ENCODE measurements around the gene SYNE2.

The SYNE2 gene

GRCh38 chr14:64213853-64214570, 361.2 kb downstream of the SYNE2 start:
- DNase-seq: no peak

- no peak for DNase-seq
Measured at GRCh38 chr14:64215274-64215673, 362.5 kb downstream of the SYNE2 start.

GRCh38 chr14:64215978-64216377, 363.2 kb downstream of the SYNE2 start:
- DNase-seq: no peak

- DNase-seq: no peak
Measured at GRCh38 chr14:64217308-64217707, 364.5 kb downstream of the SYNE2 start.

GRCh38 chr14:64217834-64218233, 365.0 kb downstream of the SYNE2 start:
- no peak for DNase-seq

GRCh38 chr14:64218344-64219240, 365.8 kb downstream of the SYNE2 start:
- no peak for DNase-seq

- no peak for DNase-seq
Measured at GRCh38 chr14:64220056-64220455, 367.3 kb downstream of the SYNE2 start.

- DNase-seq: peak in 20 of 56 donors; percentile 7 to 53 (median 28)
Measured at GRCh38 chr14:64220466-64220865, 367.7 kb downstream of the SYNE2 start.

GRCh38 chr14:64221391-64222003, 368.7 kb downstream of the SYNE2 start:
- no peak for DNase-seq

- peak in 1 of 56 donors; percentile 9 for DNase-seq
Measured at GRCh38 chr14:64225151-64225757, 372.4 kb downstream of the SYNE2 start.

GRCh38 chr14:64227856-64228255, 375.1 kb downstream of the SYNE2 start:
- DNase-seq: no peak

- DNase-seq: no peak
Measured at GRCh38 chr14:64229489-64229888, 376.7 kb downstream of the SYNE2 start.

- no peak for DNase-seq
Measured at GRCh38 chr14:64232095-64232838, 379.5 kb downstream of the SYNE2 start.

- DNase-seq: no peak
Measured at GRCh38 chr14:64232944-64233343, 380.1 kb downstream of the SYNE2 start.

- no peak for DNase-seq
Measured at GRCh38 chr14:64233531-64234190, 380.9 kb downstream of the SYNE2 start.

- DNase-seq: no peak
Measured at GRCh38 chr14:64234877-64235651, 382.3 kb downstream of the SYNE2 start.

- peak in 1 of 56 donors; percentile 9 for DNase-seq
Measured at GRCh38 chr14:64235652-64236640, 383.1 kb downstream of the SYNE2 start.

GRCh38 chr14:64238049-64238448, 385.2 kb downstream of the SYNE2 start:
- DNase-seq: no peak

Measured in nucleus accumbens (tissue), 56 donors.